GM12801 (cell line): ENCODE data around the gene C1orf50.

Experiments
- CTCF ChIP-seq: IDR thresholded peaks from one replicate; pipeline ENCODE4 v1.5.1; 2011; ENCODE audit warnings: control low read depth; ENCODE audit not compliant: insufficient read length; ENCODE audit errors: extremely low read depth

The C1orf50 gene

GRCh38 chr1:42766741-42767509 is at the start of gene C1orf50, which contains the start of gene P3H1:
C1orf50 (plus strand) TSS chr1:42767249; CDS start chr1:42767312, 63 bp downstream.
P3H1 (minus strand) TSS chr1:42767028; CDS start chr1:42766971, 57 bp downstream.
- no peak for TF ChIP-seq CTCF

GRCh38 chr1:42720868-42721267 is 46.2 kb upstream of the C1orf50 start:
- TF ChIP-seq CTCF = no peak

- TF ChIP-seq CTCF = no peak
Observed at GRCh38 chr1:42721926-42722325, 45.1 kb upstream of the C1orf50 start.

DNA sequence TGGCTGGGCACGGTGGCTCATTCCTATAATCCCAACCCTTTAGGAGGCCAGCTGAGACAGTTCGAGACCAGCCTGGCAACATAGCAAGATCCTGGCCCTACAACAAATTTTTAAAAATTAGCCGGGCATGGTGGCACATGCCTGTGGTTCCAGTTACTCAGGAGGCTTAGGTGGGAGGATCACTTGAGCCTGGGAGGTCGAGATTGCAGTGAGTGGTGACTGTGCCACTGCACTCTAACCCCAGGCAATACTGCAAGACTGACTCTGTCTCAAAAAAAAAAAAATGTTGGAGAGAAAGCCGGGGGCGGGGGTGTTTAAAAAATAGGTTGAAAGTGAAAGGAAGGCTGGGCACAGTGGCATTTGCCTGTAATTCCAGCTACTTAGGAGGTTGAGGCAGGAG is 43.5 kb upstream of the C1orf50 start:
- TF ChIP-seq CTCF = no peak

DNA sequence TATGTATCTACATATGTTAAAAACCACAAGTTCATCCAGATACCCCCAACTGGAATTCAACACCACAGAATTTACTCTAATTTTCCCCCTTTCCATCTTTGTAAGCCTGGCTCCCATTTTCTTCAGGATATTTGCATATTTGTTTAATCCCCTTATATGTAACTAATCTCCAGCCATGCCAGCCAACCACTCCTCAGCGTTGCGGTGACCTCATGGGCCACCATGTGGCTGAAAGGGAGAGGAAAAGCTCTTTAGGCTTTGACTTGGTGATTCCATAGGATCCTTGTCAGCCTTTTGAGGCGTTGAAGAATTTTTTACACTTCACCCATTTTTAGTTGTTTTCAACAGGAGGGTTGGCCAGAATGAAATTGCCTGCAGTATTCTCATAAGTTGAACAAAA is 37.0 kb upstream of the C1orf50 start:
- no peak for TF ChIP-seq CTCF

GRCh38 chr1:42730988-42731387 is 36.1 kb upstream of the C1orf50 start:
- no peak for TF ChIP-seq CTCF

GRCh38 chr1:42731585-42731984 is 35.5 kb upstream of the C1orf50 start:
- TF ChIP-seq CTCF = no peak
